Stimulated activated CD4-positive, alpha-beta T cell treated with anti-CD3 and anti-CD28 coated beads, Interleukin-1b, Interleukin-23, amount 100 ng/mL, for 1 hour (primary cell): ENCODE measurements around the gene TDRKH.
A peak's percentile ranks its signal among the peaks of the same experiment; 100 is the strongest.
"Not testable (repeated sequence)": the region's sequence is repeated elsewhere in the genome, so short reads cannot be mapped to it uniquely, and the experiment has no call there.

Experiments used
- DNase-seq, 2 donors: peaks; one replicate each; pipeline ENCODE4 v3.0.0-alpha.2; 2020; ENCODE audit warnings: low read depth in 2 of 2

The TDRKH gene

DNA sequence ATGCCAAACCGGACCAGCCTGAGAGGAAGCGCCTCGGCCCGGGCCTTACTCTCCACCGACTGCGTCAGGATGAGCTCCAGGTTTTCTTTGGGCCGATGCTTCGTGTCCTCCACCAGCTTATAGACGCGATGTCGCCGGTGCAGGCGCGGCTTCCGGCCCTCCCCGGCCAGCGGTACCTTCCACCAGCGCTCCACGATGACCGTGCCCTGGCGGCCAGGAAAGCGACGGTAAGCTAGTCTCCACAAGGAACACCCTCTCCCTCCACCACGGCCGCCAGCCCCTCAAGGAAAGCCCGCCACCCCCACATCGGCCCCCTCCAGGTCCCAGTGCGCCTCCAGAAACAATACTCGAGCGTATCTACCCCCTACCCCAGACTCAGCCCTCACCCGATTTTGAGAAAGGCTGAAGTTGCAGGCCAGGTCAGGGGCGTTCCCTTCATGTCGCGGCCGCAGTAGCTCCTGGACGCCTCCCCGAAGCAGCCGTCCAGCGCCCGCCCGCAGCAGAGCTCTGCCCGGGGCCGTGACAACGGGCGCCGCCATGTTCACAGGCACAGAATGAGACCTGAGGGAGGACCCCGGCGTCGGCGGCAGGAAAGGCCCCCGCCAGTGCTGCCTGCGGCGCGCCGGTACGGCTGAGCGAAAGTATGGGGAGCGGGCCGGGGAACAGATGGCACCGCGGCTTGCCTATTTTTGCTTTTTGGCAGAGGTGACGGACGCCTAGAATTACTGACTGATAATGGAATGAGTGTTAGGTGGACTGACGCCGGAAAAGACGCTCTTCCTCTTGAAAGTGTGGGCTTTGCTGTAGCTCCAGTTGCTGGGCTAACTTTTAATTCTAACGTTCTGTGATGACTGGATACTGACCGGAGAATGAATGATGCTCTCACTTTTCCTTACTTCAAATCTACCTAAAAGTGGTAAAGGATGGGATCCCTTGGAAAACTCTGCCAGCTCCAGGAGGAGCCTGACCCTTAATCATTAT lies 27.1 kb downstream of the TDRKH start, which contains the start of gene MRPL9:
Gene MRPL9 (minus strand): TSS at position 556 of the 981 bp plus-strand sequence. CDS start 17 bp downstream, at position 539.
- peak; percentile 63 to 73 for DNase-seq

- DNase-seq, result no peak
Measured at GRCh38 chr1:151760597-151761385, 29.5 kb downstream of the TDRKH start.

- no peak for DNase-seq
Measured at GRCh38 chr1:151759241-151759640, 31.1 kb downstream of the TDRKH start.

- no peak for DNase-seq
Measured at GRCh38 chr1:151756291-151756690, 34.0 kb downstream of the TDRKH start.

GRCh38 chr1:151741516-151741915 lies 48.8 kb downstream of the TDRKH start:
- DNase-seq, result no peak

DNA sequence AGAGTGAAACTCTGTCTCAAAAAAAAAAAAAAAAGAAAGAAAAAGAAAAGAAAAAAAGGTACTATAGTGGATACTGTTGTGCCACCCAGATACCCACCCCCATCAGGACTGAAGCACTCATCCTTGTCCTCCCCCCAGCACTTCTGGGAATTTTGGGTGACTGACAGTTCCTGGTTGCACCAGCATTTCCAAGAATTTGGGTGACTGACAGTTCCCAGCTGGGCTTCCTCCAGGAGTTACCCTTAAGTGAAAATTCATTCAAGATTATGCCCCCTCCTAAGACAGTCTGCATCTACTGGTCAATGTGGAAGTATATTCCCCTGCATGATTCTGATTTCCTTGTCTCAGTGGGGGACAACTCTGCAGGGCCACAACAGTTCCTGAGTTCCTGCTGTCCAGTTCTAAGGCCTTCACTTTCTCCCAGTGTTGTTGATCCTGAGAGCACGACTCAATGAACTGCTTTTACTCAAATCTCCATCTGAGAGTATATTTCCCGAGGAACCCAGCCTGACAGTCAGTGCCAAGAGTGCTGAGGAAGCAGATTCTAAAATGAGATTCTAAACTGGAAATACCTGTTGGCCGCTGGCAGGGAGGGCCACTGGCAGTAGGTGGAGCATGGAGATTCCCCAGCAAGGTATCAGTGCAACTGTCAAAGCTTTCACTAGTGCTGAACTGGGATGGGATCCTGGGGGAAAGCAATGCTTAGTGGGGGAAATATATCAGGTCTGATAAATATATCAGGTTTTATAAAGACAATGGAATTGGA lies 50.5 kb downstream of the TDRKH start:
- no peak for DNase-seq

DNA sequence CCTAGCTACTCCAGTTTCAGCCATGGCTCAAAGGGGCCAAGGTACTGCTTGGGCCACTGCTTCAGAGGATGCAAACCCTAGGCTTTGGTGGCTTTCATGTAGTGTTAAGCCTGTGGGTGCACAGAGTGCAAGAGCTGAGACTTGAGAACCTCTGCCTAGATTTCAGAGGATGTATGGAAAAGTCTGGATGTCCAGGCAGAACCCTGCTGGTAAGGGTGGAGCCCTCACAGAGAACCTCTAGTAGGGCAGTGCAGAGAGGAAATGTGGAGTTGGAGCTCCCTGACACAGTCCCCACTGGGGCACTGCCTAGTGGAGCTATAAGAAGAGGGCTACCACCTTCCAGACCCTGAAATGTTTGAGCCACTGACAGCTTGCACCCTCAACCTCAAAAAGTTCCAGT lies 52.8 kb downstream of the TDRKH start:
- no peak for DNase-seq

DNA sequence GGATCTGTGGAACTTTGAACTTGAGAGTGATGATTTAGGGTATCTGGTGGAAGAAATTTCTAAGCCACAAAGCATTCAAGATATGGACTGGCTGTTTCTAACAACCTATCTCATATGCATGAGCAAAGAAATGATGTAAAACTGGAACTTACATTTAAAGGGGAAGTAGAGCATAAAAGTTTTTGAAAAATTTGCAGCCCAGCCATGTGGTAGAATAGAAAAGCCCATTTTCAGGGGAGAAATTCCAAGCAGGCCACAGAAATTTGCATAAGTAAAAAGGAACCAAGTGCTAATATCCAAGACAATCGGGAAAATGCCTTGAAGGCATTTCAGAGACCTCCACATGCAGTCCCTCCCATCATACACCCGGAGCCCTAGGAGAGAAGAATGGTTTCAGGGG lies 53.3 kb downstream of the TDRKH start:
- DNase-seq, result no peak

DNA sequence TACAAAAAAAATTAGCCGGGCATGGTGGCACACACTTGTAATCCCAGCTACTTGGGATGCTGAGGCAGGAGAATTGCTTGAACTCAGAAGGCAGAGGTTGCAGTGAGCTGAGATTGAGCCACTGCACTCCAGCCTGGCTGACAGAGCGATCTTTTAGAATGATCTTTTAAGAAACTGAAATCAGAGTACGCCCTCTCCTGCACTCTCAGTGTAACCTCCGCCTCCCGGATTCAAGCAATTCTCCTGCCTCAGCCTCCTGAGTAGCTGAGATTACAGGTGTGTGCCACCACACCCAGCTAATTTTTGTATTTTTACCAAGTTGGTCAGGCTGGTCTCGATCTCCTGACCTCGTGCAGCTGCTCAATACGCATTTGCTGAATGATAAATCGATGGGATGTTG lies 56.3 kb downstream of the TDRKH start:
- DNase-seq, result not testable (repeated sequence)

DNA sequence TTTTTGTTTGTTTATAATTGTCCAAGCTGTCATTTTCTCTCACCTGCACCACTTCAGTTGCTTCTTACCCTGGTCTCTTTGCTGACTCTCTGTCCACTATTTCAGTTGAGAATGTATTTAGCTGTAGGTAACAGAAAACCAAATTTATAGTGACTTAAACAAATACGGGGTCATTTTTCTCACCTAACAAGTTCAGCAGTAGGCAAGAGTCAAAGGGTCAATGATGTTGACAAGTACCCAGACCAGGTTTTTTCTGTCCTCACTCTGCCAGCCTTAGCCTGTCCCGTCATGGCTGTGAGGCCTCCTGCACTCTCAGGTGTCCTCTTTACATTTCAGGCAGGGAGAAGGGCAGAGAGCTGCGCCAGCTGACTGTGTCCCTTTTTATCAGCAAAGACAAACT lies 57.2 kb downstream of the TDRKH start:
- DNase-seq, result no peak

GRCh38 chr1:151729966-151730291 lies 60.4 kb downstream of the TDRKH start:
- no peak for DNase-seq

DNA sequence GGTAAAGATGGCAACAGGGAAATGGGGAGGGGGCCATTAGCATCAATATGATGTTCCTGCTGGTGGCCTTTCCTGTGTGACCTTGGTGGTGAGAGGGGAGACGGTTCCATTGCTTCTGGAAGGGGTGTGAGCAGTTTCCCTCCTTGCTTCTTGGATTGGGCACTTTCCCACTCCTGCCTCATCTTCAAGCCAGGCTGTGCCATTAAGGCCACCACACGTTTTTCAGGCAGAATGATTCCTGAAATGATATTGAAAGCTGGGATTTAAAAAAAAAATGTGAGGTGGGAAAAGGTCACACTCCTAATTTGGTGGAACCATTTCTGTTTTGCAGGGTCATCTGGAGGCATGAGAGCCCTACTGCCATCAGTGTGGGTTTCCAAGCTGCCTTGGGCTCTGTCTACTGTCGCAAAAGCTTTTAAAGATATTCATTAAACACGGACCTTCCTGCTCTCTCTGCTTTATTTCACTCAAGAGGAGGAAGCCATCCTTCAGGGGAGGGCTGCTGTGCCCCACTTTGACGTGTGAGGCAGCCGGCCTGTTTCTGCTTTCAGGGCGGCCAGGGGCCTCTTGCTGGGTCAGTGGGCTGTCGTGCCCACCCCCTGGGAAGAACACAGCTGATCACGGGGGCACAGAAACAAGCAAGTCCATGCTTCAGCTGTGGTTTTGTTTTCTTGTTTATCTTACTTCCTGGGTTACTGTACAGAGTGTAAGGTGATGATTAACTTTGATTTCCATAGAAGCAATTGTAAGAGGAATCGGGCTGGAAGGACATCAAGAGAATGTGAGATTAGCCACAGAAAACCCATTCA lies 60.9 kb downstream of the TDRKH start:
- DNase-seq, result no peak

GRCh38 chr1:151728151-151729054 lies 61.9 kb downstream of the TDRKH start:
- DNase-seq, result no peak

DNA sequence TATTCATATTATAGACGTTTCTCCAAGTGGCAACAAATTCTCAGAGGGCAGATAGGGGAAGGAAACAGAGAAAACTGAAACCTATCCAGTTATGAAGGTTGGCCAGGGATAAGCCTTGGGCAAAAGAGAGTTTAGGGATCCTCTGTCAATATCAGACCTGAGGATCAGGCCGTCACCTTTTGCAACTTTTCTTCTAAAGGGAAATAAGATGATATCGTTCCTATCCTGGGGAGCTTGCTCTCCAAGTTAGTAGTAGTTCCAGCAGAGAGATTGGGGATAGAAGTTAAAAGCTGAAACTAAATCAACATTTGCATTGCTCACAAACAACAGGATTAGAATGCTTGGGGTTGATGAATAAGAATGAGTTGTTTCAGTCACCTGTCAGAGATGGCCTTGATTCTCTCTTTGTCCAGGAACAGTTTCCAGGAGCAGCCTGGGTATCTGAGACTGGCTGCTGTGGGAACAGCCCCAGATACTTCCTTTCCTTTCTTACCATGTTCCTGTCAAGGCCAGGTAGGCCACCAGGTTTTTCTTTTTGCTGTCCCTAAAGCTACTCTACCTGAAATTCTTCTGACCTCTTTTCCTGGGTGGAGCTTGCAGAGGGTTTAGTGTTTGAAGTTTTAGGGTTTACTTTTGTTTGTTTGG lies 66.5 kb downstream of the TDRKH start:
- DNase-seq, result no peak
